D341Med (cell line): ENCODE data around the gene ACOT13.
"Not testable (repeated sequence)": the region's sequence is repeated elsewhere in the genome, so short reads cannot be mapped to it uniquely, and the experiment has no call there.

Experiments used
- DNase-seq: peaks from one replicate; pipeline ENCODE4 v3.0.0; 2012; ENCODE audit warnings: low spot score

Gene ACOT13

GRCh38 chr6:24666641-24667377 lies at the start of gene ACOT13, which contains the start of gene TDP2:
Gene ACOT13 (plus strand): TSS chr6:24667077. CDS start chr6:24667264, 187 bp downstream.
Gene TDP2 (minus strand): TSS chr6:24666899. CDS start chr6:24666862, 37 bp downstream.
- DNase-seq, result peak; percentile 98

GRCh38 chr6:24619661-24620060 lies 47.2 kb upstream of the ACOT13 start:
- DNase-seq, result no peak

- DNase-seq, result no peak
Measured at GRCh38 chr6:24620637-24621036, 46.2 kb upstream of the ACOT13 start.

GRCh38 chr6:24621626-24622289 lies 45.1 kb upstream of the ACOT13 start:
- no peak for DNase-seq

GRCh38 chr6:24630856-24631505 lies 35.9 kb upstream of the ACOT13 start:
- no peak for DNase-seq

- no peak for DNase-seq
Measured at GRCh38 chr6:24631671-24632070, 35.2 kb upstream of the ACOT13 start.

GRCh38 chr6:24632573-24632972 lies 34.3 kb upstream of the ACOT13 start:
- no peak for DNase-seq

- DNase-seq, result no peak
Measured at GRCh38 chr6:24636681-24637080, 30.2 kb upstream of the ACOT13 start.

GRCh38 chr6:24640166-24640565 lies 26.7 kb upstream of the ACOT13 start:
- no peak for DNase-seq

GRCh38 chr6:24640631-24641030 lies 26.2 kb upstream of the ACOT13 start:
- DNase-seq, result not testable (repeated sequence)

GRCh38 chr6:24642061-24642460 lies 24.8 kb upstream of the ACOT13 start:
- DNase-seq, result no peak

GRCh38 chr6:24643920-24644319 lies 23.0 kb upstream of the ACOT13 start:
- no peak for DNase-seq

GRCh38 chr6:24644377-24644776 lies 22.5 kb upstream of the ACOT13 start:
- no peak for DNase-seq

- DNase-seq, result no peak
Measured at GRCh38 chr6:24646771-24647170, 20.1 kb upstream of the ACOT13 start.

GRCh38 chr6:24648276-24648675 lies 18.6 kb upstream of the ACOT13 start:
- DNase-seq, result no peak

- DNase-seq, result no peak
Measured at GRCh38 chr6:24649691-24650090, 17.2 kb upstream of the ACOT13 start.

- no peak for DNase-seq
Measured at GRCh38 chr6:24650365-24650764, 16.5 kb upstream of the ACOT13 start.

GRCh38 chr6:24655215-24655614 lies 11.7 kb upstream of the ACOT13 start:
- no peak for DNase-seq

GRCh38 chr6:24658573-24659560 lies 8.0 kb upstream of the ACOT13 start:
- DNase-seq, result no peak

GRCh38 chr6:24659561-24659960 lies 7.3 kb upstream of the ACOT13 start:
- DNase-seq, result no peak

- DNase-seq, result no peak
Measured at GRCh38 chr6:24660105-24660504, 6.8 kb upstream of the ACOT13 start.

GRCh38 chr6:24661759-24662158 lies 5.1 kb upstream of the ACOT13 start:
- DNase-seq, result not testable (repeated sequence)
